Muscle of leg (tissue), 11 donors: Measurements from ENCODE around the gene TMEM121. TPM values are rescaled to one million over a fixed set of nuclear protein-coding genes. Genes with fewer than 3 reads are reported as not detected.

Experiments used
- DNase-seq: peaks from one replicate; pipeline ENCODE4 v3.0.0; 2013
- H3K27ac ChIP-seq: one replicate; pipeline ENCODE4 v1.5.1; 2013; ENCODE audit warnings: mild to moderate bottlenecking, low read length, control low read depth
- H3K27me3 ChIP-seq: one replicate; pipeline ENCODE4 v1.6.1; 2013; ENCODE audit warnings: low read length; ENCODE audit not compliant: control insufficient read depth, insufficient read depth
- H3K36me3 ChIP-seq: one replicate; pipeline ENCODE4 v1.6.1; 2013; ENCODE audit warnings: low read length; ENCODE audit not compliant: control insufficient read depth, insufficient read depth
- H3K4me1 ChIP-seq: one replicate; pipeline ENCODE4 v1.6.1; 2013; ENCODE audit warnings: low read length; ENCODE audit not compliant: control insufficient read depth, insufficient read depth
- H3K4me3 ChIP-seq: one replicate; pipeline ENCODE4 v1.5.1; 2013; ENCODE audit warnings: low read length, control low read depth
- H3K9me3 ChIP-seq: replicated peaks from 2 replicates; pipeline ENCODE4 v1.6.1; 2013; ENCODE audit warnings: low read depth, low read length; ENCODE audit not compliant: control insufficient read depth
- WGBS: methylation state at CpG from one replicate; pipeline ENCODE4 v1.1.5; 2013; ENCODE audit warnings: missing lambda C conversion rate; ENCODE audit not compliant: insufficient coverage; 5-methylcytosine and 5-hydroxymethylcytosine counted together
- polyA plus RNA-seq, 8 donors: library from polyadenylated mRNA; unstranded; fragments of 120-200 nt; gene quantifications; one replicate each; pipeline versions ENCODE4 v1.2.1 to v1.2.3, GENCODE V29; 2013; ENCODE audit warnings: inconsistent platforms in 1 of 8, low replicate concordance in 1 of 8; ENCODE audit not compliant: insufficient read length in 8 of 8, insufficient read depth in 1 of 8
- total RNA-seq: library from RNA; stranded (reverse); fragments of 120-200 nt; gene quantifications from one replicate; pipeline ENCODE4 v1.2.4, GENCODE V29; 2013

The TMEM121 gene
- total and polyA plus RNA-seq, 9 donors: 1.3 to 4.8 (median 3.4) TPM

GRCh38 chr14:105481886-105482457 lies 44.4 kb upstream of the TMEM121 start:
- Histone ChIP-seq H3K4me1 (peaks cover 83% of the 10 kb centered on the region), H3K27ac (peak overlapping the region; percentile 99), H3K27me3 (peaks cover 19% of the 10 kb centered on the region), H3K9me3 (no peaks in the 10 kb centered on the region), H3K4me3 (peak overlapping the region; percentile 21), H3K36me3 (peaks cover 13% of the 10 kb centered on the region)
- DNase-seq: peak; percentile 98
- WGBS: 0% methylated on average over 16 of the region's 18 CpGs

DNA sequence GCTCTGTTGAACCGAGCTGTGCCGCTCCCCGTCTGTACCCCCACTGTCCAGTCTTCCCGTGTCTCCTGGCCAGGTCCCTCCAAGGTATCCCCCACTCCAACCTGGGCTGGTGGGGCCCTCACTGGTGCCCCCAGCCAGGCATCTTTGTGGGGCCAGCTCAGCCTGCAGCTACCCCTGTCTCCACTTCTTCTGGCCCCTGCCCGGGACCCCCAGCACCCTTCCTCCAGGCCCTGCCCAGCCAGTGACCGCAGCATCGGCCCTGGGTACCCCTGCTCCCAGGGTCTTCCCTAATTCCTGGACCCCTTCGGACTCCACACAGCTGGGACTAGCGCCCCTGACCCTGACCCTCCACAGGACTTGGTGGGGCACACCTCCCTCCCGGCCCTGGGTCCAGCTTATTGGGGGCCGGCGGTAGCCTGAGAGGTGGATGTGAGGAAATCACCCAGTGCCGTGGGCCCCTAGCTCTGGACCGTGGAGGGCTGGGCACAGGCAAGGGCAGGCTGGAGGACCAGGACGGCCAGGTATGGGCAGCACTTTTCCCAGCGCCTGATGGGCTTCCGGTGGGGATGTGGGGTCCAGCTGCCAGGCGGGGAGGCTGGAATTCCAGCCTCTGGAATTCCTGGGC lies 43.8 kb upstream of the TMEM121 start:
- H3K4me3 ChIP-seq: no peak overlapping the region
- WGBS: 64% methylated on average over 15 of the region's 18 CpGs
- peak overlapping the region; percentile 99 for H3K27ac ChIP-seq
- peaks cover 13% of the 10 kb centered on the region for H3K36me3 ChIP-seq
- peaks cover 82% of the 10 kb centered on the region for H3K4me1 ChIP-seq
- no peak for DNase-seq
- H3K9me3 ChIP-seq: no peaks in the 10 kb centered on the region
- peaks cover 26% of the 10 kb centered on the region for H3K27me3 ChIP-seq

DNA sequence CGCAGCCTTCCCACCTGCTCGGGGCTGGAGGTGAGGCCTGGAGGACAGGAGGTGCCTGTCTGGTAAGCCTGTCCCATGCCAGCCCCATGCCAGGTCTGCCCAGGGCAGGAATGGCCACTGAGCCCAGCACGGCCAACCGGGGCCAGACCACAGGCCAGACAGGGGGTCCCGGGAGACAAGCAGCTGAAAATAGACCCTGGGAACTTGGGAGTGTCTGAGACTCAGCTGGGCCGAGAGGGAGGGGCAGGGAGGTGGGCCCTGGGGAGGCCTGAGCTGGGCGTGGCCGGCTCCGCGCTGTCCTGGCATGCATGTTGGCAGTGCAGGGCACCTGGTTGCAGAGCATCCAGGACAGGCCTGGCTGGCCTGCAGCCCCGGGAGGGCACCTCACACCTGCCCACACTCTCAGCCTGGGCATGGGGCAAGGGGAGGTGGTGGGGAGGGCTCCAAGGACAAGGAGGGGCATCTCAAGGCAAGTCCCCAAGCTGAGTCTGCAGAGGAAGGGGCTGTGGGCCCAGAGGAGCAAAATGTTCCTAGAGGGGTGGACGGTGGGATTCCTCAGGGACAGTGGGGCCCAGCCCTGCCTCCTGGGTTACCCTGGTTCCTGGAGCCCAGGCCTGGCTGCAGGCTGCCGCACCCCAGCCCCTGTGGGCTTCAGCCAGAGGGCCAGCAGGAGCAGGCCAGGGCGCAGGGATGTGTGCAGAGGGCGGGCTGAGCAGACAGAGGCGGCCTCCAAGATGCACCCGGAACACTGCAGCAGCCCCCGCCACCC lies 42.9 kb upstream of the TMEM121 start:
- Histone ChIP-seq H3K27me3 (peaks cover 27% of the 10 kb centered on the region), H3K4me1 (peaks cover 91% of the 10 kb centered on the region), H3K4me3 (no peak overlapping the region), H3K36me3 (peaks cover 13% of the 10 kb centered on the region), H3K9me3 (no peaks in the 10 kb centered on the region), H3K27ac (peak overlapping the region; percentile 99)
- peak; percentile 61 for DNase-seq
- WGBS: 50% methylated on average over 13 of the region's 18 CpGs

DNA sequence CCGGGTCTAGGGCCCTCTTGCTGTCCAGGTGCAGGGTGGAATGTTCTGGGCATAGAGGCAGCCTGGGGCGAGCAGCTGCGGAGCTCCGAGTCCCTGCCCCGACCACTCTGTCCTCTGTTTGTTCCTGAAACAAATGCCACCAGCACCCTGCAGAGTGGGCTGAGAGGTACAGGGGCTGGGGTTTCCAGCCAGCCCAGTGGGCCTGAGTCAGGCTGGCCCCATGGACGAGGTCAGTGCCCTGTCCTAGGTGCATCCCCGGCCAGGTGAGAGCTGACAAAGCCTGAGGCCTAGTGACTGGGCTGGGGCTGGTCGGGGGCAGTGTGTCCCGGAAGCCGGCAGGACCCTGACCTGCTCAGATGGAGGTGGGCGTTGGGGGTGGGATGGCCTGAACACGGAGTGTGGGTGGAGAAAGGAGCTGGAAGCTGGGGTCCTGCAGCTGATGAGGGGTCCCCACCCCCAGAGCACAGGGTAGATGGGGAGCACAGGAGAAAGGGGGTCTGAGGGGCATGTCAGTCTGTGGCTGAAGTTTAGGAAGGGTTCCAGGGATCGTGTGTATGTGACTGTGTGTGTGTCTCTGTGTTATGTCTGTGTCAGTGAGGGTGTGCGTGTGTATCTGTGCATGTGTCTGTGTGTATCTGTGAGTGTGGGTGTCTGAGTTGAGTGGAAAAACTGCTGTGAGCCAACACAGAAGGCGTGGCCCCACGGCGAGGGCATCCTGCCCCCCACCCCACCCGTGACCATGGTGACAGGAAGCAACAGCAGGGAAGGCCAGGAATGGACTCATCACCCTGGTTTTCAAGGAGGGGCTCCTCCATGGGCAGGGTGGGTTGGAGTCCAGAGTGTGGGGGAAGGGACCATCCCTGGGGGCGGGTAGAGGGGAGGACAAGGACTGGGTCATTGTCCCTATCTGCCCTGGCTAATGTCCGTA lies 42.0 kb upstream of the TMEM121 start:
- Histone ChIP-seq H3K36me3 (peaks cover 12% of the 10 kb centered on the region), H3K4me1 (peaks cover 97% of the 10 kb centered on the region), H3K27ac (peak overlapping the region; percentile 69), H3K9me3 (no peaks in the 10 kb centered on the region), H3K27me3 (peaks cover 27% of the 10 kb centered on the region), H3K4me3 (no peak overlapping the region)
- WGBS: 53% methylated on average over 14 of the region's 20 CpGs
- DNase-seq: peak; percentile 68

GRCh38 chr14:105484997-105485393 lies 41.4 kb upstream of the TMEM121 start:
- H3K4me1 ChIP-seq: peaks cover 96% of the 10 kb centered on the region
- DNase-seq: no peak
- WGBS: 78% methylated on average over 10 of the region's 16 CpGs

DNA sequence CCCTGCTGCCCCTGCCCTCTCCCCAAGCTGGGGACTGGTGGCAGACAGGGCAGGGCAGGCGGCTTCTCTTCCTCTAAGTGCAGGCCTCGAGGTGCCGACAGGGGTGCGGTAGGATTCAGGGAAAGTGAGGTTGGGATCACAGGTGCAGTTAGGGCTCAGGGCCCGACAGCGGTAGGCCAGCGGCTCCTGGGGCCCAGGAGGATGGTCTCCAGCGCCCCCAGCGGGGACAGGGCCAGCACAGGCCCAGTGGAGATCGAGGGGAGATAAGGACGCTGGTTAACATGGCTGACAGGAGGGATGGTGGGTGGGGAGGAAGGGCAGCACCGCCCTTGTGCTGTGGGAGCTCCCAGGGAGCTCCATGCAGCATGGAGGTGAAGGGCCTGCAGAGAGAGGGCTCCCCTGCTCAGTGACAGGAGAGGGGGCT lies 40.6 kb upstream of the TMEM121 start:
- peak overlapping the region; percentile 29 for H3K27ac ChIP-seq
- 32% methylated on average over 12 of the region's 12 CpGs for WGBS
- DNase-seq: peak; percentile 57
- peaks cover 90% of the 10 kb centered on the region for H3K4me1 ChIP-seq
- H3K27me3 ChIP-seq: peaks cover 25% of the 10 kb centered on the region
- no peaks in the 10 kb centered on the region for H3K9me3 ChIP-seq
- H3K36me3 ChIP-seq: no peaks in the 10 kb centered on the region
- H3K4me3 ChIP-seq: no peak overlapping the region

More at GRCh38 chr14:105484997-105485393, 41.4 kb upstream of the TMEM121 start:
- peaks cover 25% of the 10 kb centered on the region for H3K27me3 ChIP-seq
- H3K4me3 ChIP-seq: no peak overlapping the region
- no peaks in the 10 kb centered on the region for H3K9me3 ChIP-seq
- H3K27ac ChIP-seq: no peak overlapping the region
- H3K36me3 ChIP-seq: peaks cover 5% of the 10 kb centered on the region

GRCh38 chr14:105486163-105486973 lies 40.0 kb upstream of the TMEM121 start, which contains the start of gene CRIP1:
Gene CRIP1, plus strand, starts transcription at chr14:105486886. Its CDS starts 374 bp downstream, at chr14:105487260.
- no peaks in the 10 kb centered on the region for H3K36me3 ChIP-seq
- peaks cover 84% of the 10 kb centered on the region for H3K4me1 ChIP-seq
- WGBS: 7% methylated on average over 50 of the region's 56 CpGs
- H3K4me3 ChIP-seq: peak within 1 kb of the TSS; percentile 41
- peaks cover 25% of the 10 kb centered on the region for H3K27me3 ChIP-seq
- DNase-seq: peak; percentile 40
- no peaks in the 10 kb centered on the region for H3K9me3 ChIP-seq
- peak within 1 kb of the TSS; percentile 59 for H3K27ac ChIP-seq

- H3K36me3 ChIP-seq: peaks cover under 1% of the 10 kb centered on the region
- WGBS: under 1% methylated on average over 41 of the region's 45 CpGs
- peaks cover 25% of the 10 kb centered on the region for H3K27me3 ChIP-seq
- H3K27ac ChIP-seq: peak overlapping the region; percentile 59
- DNase-seq: peak; percentile 78
- peaks cover 82% of the 10 kb centered on the region for H3K4me1 ChIP-seq
- H3K4me3 ChIP-seq: peak overlapping the region; percentile 41
- H3K9me3 ChIP-seq: no peaks in the 10 kb centered on the region
Measured at GRCh38 chr14:105486974-105487448, 39.4 kb upstream of the TMEM121 start.

GRCh38 chr14:105487449-105487985 lies 38.9 kb upstream of the TMEM121 start:
- WGBS: 3% methylated on average over 26 of the region's 48 CpGs
- peaks cover 79% of the 10 kb centered on the region for H3K4me1 ChIP-seq
- H3K4me3 ChIP-seq: peak overlapping the region; percentile 41
- no peaks in the 10 kb centered on the region for H3K9me3 ChIP-seq
- H3K27ac ChIP-seq: peak overlapping the region; percentile 59
- H3K36me3 ChIP-seq: peaks cover 6% of the 10 kb centered on the region
- peaks cover 25% of the 10 kb centered on the region for H3K27me3 ChIP-seq
- DNase-seq: peak; percentile 65
